ENCODE measurements around the gene ZMAT5.

The ZMAT5 gene

DNA sequence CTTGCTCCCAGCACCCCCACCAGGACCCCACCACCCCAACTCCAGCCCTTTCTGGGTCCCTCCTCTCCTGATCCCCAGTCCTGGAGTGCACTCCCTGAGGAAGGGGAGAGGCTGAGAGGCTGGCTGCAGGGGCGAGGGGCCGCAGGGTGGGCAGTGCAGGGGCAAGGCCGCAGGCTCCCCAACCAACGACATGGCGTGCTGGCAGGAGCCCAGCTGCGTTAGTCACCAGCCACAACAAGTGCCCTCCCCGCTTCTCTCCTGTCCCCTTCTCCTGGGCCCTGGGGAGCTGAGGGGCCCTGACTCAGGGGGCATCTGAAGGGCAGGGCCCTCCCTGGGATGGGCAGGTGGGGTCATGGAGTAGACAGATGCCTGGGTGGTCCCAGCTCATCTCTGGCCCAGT, 44.7 kb downstream of the ZMAT5 start:
- TF ChIP-seq EGR1 (IDR thresholded peaks at IDR 0.05) (no peak), EP300 (IDR thresholded peaks at IDR 0.05; ENCODE audit: borderline replicate concordance) (no peak), YY1 (IDR thresholded peaks at IDR 0.05; ENCODE audit: low read depth) (no peak), CREB1 (IDR thresholded peaks at IDR 0.05; ENCODE audit: low read depth) (no peak), FOXM1 (IDR thresholded peaks at IDR 0.05; ENCODE audit: borderline replicate concordance, low read depth) (no peak), CEBPB (IDR thresholded peaks at IDR 0.05) (no peak), RAD21 (IDR thresholded peaks at IDR 0.05; ENCODE audit: low read depth) (no peak), MAX (IDR thresholded peaks at IDR 0.05) (no peak), ZBTB7A (IDR thresholded peaks at IDR 0.05; ENCODE audit: low read depth) (no peak), TCF12 (IDR thresholded peaks at IDR 0.05; ENCODE audit: low read depth) (no peak), REST (IDR thresholded peaks at IDR 0.05; ENCODE audit: low read depth) (no peak), NFIC (IDR thresholded peaks at IDR 0.05) (no peak), TAF1 (IDR thresholded peaks at IDR 0.05; ENCODE audit: low read depth) (no peak), TEAD4 (IDR thresholded peaks at IDR 0.05) (no peak)
- TF ChIP-seq, protein P1, sequence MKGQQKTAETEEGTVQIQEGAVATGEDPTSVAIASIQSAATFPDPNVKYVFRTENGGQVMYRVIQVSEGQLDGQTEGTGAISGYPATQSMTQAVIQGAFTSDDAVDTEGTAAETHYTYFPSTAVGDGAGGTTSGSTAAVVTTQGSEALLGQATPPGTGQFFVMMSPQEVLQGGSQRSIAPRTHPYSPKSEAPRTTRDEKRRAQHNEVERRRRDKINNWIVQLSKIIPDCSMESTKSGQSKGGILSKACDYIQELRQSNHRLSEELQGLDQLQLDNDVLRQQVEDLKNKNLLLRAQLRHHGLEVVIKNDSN (IDR thresholded peaks at IDR 0.05) = no peak

DNA sequence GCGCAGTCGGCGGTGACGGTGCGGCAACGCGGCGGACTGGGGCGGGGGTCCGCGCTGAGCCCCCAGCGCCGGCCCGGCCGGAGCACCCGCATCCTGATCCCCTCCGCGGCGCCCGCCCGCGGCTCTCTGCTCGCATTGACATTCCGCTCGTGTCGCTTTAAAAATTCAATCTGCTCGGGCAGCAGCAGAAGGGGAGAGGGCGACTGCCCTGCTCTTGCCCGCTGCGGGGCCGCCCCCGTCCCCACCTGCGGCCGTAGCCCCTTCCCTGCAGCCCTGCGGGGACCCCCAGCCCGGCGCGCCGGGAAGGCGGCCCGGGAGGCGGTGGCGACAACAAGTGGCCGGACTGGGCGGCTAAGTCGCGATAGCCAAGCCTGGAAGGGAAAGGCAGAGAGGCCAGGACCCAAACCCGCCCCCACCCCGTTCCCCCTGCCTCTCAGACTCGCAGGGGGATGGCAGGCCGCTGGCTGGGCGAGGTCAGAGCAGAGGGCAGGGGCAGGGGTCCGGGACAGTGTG, 45.9 kb downstream of the ZMAT5 start:
- no peak for TF ChIP-seq FOXM1 (IDR thresholded peaks at IDR 0.05; ENCODE audit: borderline replicate concordance, low read depth)
- TF ChIP-seq RAD21 (IDR thresholded peaks at IDR 0.05; ENCODE audit: low read depth) = no peak
- 0 out of 2 replicates have a peak, but pooled peaks have one; percentile 5 for TF ChIP-seq ZBTB7A (IDR thresholded peaks at IDR 0.05; ENCODE audit: low read depth)
- no peak for TF ChIP-seq MAX (IDR thresholded peaks at IDR 0.05)
- no peak for TF ChIP-seq REST (IDR thresholded peaks at IDR 0.05; ENCODE audit: low read depth)
- TF ChIP-seq CEBPB (IDR thresholded peaks at IDR 0.05) = no peak
- TF ChIP-seq YY1 (IDR thresholded peaks at IDR 0.05; ENCODE audit: low read depth) = no peak

DNA sequence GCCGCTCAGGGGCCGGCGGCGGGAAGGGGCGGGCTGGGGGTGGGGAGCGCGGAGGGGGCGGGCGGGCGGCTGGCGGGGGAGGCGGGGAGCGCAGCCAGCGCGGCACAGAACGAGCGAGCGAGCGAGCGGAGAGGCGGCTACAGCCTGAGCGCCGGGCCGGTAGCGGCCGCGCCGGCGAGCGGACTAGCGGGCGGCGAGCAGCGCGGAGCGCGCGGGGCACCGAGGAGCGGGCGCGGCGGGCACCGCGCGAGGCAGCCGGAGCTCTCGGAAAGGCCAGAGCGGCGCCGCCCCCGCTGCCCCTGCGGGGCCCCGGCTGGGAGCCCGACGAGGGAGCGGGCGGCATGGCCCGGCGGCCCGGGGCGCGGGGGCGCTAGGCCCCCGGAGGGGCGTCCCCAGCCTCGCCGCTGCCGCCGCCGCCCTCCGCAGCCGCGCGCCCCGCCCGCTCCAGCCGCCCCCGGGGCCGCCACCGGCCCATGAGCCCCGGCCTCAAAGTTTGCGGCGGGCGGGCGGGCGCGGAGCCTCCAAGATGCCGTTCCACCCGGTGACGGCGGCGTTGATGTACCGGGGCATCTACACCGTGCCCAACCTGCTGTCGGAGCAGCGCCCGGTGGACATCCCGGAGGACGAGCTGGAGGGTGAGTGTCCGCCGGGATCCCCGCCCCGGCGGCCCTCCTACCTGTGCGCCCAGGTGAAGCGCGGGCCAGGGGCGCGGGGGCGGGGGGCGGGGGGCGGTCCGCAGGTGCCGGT, 46.7 kb downstream of the ZMAT5 start, which contains the start of gene CABP7:
Gene CABP7 (plus strand): TSS at position 105 of the 747 bp plus-strand sequence. CDS start 422 bp downstream, at position 527.
- TF ChIP-seq EGR1 (IDR thresholded peaks at IDR 0.05) = no peak
- no peak for TF ChIP-seq CEBPB (IDR thresholded peaks at IDR 0.05)
- TF ChIP-seq TEAD4 (IDR thresholded peaks at IDR 0.05) = no peak
- TF ChIP-seq EP300 (IDR thresholded peaks at IDR 0.05; ENCODE audit: borderline replicate concordance) = no peak
- no peak for TF ChIP-seq TAF1 (IDR thresholded peaks at IDR 0.05; ENCODE audit: low read depth)
- TF ChIP-seq YY1 (IDR thresholded peaks at IDR 0.05; ENCODE audit: low read depth) = no peak
- TF ChIP-seq MAX (IDR thresholded peaks at IDR 0.05) = no peak; the same call in 1 of the 2 replicates

DNA sequence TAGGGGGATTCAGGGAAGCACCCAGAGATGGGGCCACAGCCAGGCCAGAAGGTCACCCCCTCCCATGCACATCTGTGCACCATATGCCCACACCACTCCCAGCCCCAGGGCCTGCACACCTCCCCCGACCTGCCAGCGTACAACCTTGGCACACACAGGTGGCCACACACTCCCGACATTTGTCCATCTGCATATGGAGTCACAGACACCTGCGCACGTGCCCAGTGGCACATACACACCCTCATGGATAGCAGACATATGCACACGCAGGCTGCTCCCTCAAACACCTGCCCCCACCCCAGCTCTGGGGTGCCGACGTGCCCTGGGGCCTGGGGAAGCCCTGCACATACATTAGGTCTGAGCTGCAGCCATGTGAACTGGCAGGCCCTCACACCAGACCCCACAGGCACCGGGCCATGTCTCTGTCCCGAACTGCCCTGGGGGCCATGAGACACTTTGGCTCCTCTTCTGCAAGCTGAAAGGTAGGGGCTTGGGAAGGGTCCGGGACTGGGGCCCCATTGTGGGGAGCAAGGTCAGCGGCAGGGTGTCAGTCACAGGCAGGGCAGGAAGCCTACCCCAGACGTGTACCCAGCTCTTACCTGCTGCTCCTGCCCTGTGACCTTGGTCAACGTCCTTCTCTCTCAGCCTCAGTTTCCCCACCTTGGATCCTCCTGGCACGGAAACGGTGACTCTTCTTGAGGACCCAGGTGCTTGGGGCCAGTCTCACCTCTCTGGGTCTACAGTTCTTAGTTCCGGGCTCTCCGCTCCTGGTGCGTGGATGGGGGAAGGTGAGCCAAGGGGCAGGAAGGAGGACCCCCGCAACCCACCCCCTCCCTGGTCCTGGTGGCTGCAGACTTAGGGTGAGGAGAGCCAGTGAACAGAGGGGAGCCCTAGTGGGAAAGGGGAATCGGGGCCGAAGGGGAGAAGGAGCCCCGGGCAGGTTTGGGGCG, 47.6 kb downstream of the ZMAT5 start:
- TF ChIP-seq TCF12 (IDR thresholded peaks at IDR 0.05; ENCODE audit: low read depth) (no peak), CEBPB (IDR thresholded peaks at IDR 0.05) (no peak), ZBTB7A (IDR thresholded peaks at IDR 0.05; ENCODE audit: low read depth) (no peak), MAX (IDR thresholded peaks at IDR 0.05) (no peak), REST (IDR thresholded peaks at IDR 0.05; ENCODE audit: low read depth) (no peak), YY1 (IDR thresholded peaks at IDR 0.05; ENCODE audit: low read depth) (no peak), EP300 (IDR thresholded peaks at IDR 0.05; ENCODE audit: borderline replicate concordance) (no peak), TEAD4 (IDR thresholded peaks at IDR 0.05) (no peak), RAD21 (IDR thresholded peaks at IDR 0.05; ENCODE audit: low read depth) (no peak)
- TF ChIP-seq, protein P1 (IDR thresholded peaks at IDR 0.05) = no peak
